ENCODE measurements around the gene SOHLH2.

The SOHLH2 gene

GRCh38 chr13:36183901-36184300 lies 30.5 kb downstream of the SOHLH2 start:
- no peak for DNase-seq

DNA sequence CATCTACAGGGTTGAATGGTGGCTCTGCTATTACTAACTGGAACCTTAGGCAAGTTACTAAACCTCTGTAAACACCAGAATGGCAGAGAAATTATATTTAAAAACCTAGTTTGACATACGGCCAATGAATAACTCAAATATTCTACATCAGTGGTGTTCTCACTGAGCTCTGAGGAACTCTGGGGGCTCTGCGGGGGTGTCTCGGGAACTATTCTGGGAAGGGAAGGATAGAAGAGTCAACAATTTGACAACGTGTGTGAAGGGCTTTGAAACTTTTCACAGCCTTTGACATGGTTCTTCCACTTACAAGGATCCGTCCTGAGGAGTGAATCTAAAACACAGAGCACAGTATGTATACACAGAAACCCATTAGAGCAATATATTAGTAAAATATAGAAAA lies 38.7 kb downstream of the SOHLH2 start:
- DNase-seq = no peak

GRCh38 chr13:36174923-36175322 lies 39.4 kb downstream of the SOHLH2 start:
- no peak for DNase-seq

DNA sequence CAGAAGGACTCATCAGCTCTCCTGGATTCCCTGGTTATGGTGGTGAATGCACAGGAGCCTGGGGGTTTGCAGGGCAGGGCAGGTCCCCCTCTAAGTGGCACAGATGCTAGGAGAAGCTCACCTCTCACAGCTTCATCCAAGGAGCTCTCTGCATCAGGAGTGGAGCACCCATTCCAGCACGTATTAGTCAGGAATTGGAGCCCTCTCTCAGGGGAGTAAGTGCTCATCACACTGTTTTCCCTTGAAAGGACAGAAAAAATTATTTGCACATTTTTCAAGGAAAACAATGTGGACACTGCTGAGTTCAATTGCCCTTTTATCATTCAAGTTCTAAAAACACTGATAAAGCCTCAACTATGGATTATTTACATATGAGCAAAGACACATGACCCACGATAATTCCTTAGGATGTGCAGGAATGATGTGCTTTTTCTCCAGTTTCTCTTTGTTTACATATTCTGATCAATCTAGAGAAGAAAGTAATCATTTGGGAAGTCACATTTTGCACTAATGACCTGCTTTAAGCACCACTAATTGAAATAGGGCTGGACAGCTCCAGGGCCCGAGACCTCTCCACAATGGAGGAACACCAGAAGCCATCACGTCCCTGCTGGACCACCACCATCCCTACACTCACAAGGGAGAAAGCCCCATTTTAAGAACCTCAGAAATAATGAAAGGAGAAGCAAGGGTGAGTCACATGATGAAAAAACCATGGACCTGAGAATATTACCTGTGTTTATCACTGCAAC lies 40.6 kb downstream of the SOHLH2 start:
- DNase-seq = no peak

DNA sequence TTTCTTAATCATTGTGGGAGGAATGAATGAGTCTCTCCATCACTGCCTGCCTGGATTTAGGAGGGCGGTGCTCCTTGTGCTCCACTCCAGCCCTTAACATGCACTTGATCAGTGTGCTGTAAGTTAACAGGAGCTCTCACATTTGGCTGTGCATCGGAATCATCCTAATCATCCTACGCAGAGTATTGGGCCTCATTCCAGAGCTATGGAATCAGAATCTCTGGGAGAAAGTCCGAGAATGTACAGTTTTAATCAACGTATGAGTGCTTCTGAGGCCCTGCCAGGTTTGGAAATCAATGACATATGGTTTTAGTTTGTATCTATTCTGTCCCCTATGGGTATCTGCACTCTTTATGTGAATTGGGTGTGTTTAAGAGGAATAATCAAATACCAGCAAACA lies 48.3 kb downstream of the SOHLH2 start:
- DNase-seq = no peak

GRCh38 chr13:36163809-36164308 lies 50.5 kb downstream of the SOHLH2 start:
- DNase-seq = peak; percentile 98

DNA sequence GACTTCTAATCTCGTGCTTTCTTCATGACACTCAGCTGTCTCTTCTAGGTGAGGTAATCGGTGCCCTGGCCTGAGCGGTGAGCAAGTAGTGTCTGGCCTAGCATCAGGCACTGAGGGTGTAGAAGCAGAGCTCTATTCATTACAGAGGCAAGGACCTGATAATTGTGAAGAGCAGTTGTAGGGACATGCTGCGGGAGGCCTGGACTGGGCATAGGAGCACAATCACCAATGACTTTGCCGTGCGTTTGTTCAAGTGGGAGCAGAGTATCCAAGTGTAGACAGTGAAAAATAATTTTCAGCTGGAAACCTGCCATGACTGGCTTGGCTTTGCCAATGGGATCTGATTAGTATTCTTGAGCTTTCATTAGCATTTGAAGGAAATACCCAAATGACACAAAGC lies 51.1 kb downstream of the SOHLH2 start:
- no peak for DNase-seq

DNA sequence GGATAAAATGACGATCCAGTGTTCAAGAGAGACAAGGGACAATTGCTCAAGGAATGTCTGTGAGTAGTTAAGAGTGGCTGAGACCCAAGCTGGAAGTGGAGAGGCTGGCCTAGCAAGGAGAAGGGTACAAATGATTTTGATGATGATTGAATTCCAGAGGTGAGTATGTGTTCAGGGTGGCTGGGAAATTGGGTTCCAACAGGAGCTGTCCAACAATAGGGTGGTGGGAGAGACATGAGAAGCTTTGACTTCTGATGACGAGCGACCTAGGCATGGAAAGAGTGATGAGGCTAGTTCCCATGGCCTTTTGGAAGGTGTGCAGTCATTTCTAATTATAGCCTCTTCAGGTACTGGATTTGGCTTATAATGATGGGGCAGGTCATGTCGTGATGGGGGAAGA lies 54.1 kb downstream of the SOHLH2 start:
- DNase-seq = no peak

GRCh38 chr13:36158611-36159010 lies 55.7 kb downstream of the SOHLH2 start:
- peak; percentile 60 for DNase-seq

GRCh38 chr13:36157480-36157879 lies 56.9 kb downstream of the SOHLH2 start:
- DNase-seq = no peak

DNA sequence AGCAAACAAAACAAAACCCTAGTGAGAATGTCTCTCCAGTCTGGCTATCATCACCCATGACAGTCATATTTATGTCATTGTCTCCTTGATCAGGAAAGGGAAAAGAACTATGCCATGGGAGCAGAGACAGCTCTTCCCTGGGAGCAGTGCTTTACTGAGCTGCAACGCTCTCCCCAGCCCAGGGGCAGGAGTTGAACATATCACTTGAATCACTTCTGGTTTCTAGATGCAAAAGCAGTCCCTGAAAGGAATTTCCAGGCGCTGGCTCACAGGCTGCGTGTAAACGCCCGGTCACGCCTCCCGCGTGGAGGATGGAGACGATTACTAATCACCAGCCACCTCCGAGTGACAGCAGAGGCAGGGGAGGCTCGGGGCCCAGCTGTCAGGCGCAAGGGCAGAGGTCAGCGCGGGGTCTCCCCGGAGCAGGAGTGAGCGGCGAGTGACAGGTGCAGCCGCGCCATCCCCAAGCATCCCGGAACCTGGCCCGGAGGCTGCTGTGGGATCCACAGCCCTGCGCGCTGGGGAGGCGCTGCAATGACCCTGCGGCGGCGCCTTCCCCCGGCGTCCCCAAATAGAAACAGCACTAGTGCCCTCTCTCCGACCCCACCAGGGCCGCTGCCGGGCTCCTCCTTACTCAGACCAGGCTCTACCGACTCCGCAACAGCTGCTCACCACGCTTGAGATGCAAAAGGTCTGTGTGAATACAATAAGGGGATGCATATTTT lies 59.6 kb downstream of the SOHLH2 start:
- DNase-seq = peak; percentile 31

DNA sequence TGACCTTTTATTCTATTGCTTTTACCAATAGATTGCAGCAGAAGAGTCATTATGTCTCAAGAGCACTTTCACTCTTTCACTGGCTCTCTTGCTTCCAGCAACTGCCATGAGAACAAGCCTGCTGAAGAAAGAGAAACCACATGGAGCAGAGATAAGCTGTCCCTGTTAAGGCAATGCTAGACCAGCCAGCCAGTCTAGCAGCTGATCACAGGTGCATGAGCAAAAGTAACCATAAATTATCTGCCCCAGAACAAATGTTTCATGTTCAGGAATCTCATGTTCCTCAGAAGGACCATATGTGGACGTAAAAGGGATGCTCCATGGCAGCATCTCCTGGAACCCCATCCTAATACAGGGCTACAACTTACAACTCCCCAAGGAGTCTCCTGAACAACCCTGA lies 62.8 kb downstream of the SOHLH2 start:
- DNase-seq = no peak

DNA sequence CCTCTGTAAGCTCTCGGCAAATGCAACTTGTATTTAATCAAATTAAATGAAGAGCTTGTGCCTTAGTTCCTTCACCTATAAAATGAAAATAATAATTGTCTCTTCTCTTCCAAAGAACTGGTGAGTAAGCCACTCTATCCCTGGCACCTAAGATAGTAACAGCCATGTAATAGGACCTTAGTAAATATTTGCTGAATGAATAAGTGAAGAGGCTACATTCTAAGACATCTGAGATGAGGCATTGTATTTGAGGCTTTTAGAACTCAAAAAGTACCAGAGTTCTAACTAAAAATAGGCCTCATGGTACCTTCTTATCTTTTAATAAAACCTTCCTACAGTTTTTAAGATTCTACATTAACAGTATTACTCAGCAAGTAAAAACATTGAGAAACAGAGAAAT lies 65.9 kb downstream of the SOHLH2 start:
- DNase-seq = no peak

- DNase-seq = no peak
These were observed 67.0 kb downstream of the SOHLH2 start for GRCh38 chr13:36147330-36147729.

- no peak for DNase-seq
These were observed 67.7 kb downstream of the SOHLH2 start for GRCh38 chr13:36146511-36147269.

- DNase-seq = no peak
These were observed 70.6 kb downstream of the SOHLH2 start for GRCh38 chr13:36143738-36144137.

- DNase-seq = no peak
These were observed 71.6 kb downstream of the SOHLH2 start for GRCh38 chr13:36142735-36143134.

- no peak for DNase-seq
These were observed 78.5 kb downstream of the SOHLH2 start for GRCh38 chr13:36135876-36136275.

- no peak for DNase-seq
These were observed 79.7 kb downstream of the SOHLH2 start for GRCh38 chr13:36134632-36135031.

- DNase-seq = no peak
These were observed 80.3 kb downstream of the SOHLH2 start for GRCh38 chr13:36133950-36134626.

GRCh38 chr13:36132376-36132775 lies 82.0 kb downstream of the SOHLH2 start:
- no peak for DNase-seq

DNA sequence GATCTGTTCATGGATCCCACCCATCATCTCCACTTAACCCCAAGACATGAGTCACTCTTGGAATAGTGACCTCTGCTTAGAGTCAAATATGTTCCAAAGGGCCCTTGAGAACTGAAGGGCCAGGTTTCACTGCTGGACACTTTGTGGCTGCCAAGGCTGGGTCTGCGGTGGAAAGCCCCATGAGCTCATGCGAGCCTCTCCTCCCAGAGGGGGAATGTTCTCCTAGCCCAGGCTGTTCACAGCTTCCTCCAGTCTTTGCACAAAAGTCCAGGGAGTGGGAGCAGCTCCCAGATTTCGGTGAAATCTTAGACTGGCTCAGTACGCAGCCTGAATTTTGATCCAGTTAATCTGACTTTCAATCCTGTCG lies 82.4 kb downstream of the SOHLH2 start:
- no peak for DNase-seq
